Dendritic cell treated with granulocyte-macrophage colony-stimulating factor and Interleukin-4, amounts not matched to agents 40 ng/mL and 50 ng/mL, for 4 days (primary cell): ENCODE measurements around the gene OR10G2.

ENCODE experiments used
- H3K27ac Mint-ChIP-seq: one replicate; pipeline ENCODE4 v1.8.0; 2022; ENCODE audit warnings: mild to moderate bottlenecking, mixed read lengths
- H3K27me3 Mint-ChIP-seq: one replicate; pipeline ENCODE4 v1.8.0; 2022; ENCODE audit warnings: mild to moderate bottlenecking, mixed read lengths
- H3K36me3 Mint-ChIP-seq: one replicate; pipeline ENCODE4 v1.8.0; 2022; ENCODE audit warnings: low read depth, mixed read lengths
- H3K4me1 Mint-ChIP-seq: one replicate; pipeline ENCODE4 v1.8.0; 2022; ENCODE audit warnings: low read depth, mixed read lengths
- H3K4me3 Mint-ChIP-seq: one replicate; pipeline ENCODE4 v1.8.0; 2022; ENCODE audit warnings: mild to moderate bottlenecking, moderate library complexity, mixed read lengths
- H3K9me3 Mint-ChIP-seq: one replicate; pipeline ENCODE4 v1.8.0; 2022; ENCODE audit warnings: mixed read lengths
- intact Hi-C: fragments of 100-400 bp; cut with micrococcal nuclease; formaldehyde crosslinking; loops from one replicate; pipeline ENCODE4 v1.15.0; 2022

Gene OR10G2

GRCh38 chr14:21634840-21635239, at the start of gene OR10G2:
Gene OR10G2 (minus strand): TSS chr14:21634940. CDS start chr14:21634842, 98 bp downstream.
- Mint-ChIP-seq H3K27ac (no peak within 1 kb of the TSS), H3K9me3 (no peaks in the 10 kb centered on the region)
- intact Hi-C loops, result no loop called here

GRCh38 chr14:21680072-21680471, 45.3 kb upstream of the OR10G2 start:
- intact Hi-C loops, result no loop called here
- Mint-ChIP-seq H3K9me3 (peaks cover 10% of the 10 kb centered on the region), H3K36me3 (no peaks in the 10 kb centered on the region), H3K27me3 (peaks cover 5% of the 10 kb centered on the region), H3K4me3 (no peak overlapping the region), H3K4me1 (no peaks in the 10 kb centered on the region), H3K27ac (no peak overlapping the region)

More at GRCh38 chr14:21634840-21635239, at the start of gene OR10G2:
- Mint-ChIP-seq H3K27me3 (no peaks in the 10 kb centered on the region), H3K4me1 (no peaks in the 10 kb centered on the region), H3K36me3 (no peaks in the 10 kb centered on the region), H3K4me3 (no peak within 1 kb of the TSS)

- H3K27me3 Mint-ChIP-seq, result peaks cover 6% of the 10 kb centered on the region
- no peaks in the 10 kb centered on the region for H3K4me1 Mint-ChIP-seq
- H3K9me3 Mint-ChIP-seq, result peaks cover 15% of the 10 kb centered on the region
- intact Hi-C loops, result no loop called here
- H3K4me3 Mint-ChIP-seq, result no peak overlapping the region
- no peak overlapping the region for H3K27ac Mint-ChIP-seq
- H3K36me3 Mint-ChIP-seq, result no peaks in the 10 kb centered on the region
Observed at GRCh38 chr14:21675566-21675965, 40.8 kb upstream of the OR10G2 start.

GRCh38 chr14:21673718-21674117, 39.0 kb upstream of the OR10G2 start, which contains the start of gene OR4E1:
Gene OR4E1 (minus strand): TSS chr14:21673818. CDS start chr14:21670935, 2,883 bp downstream.
- Mint-ChIP-seq H3K27ac (no peak within 1 kb of the TSS), H3K27me3 (peaks cover 8% of the 10 kb centered on the region), H3K36me3 (no peaks in the 10 kb centered on the region), H3K4me3 (no peak within 1 kb of the TSS), H3K9me3 (peaks cover 15% of the 10 kb centered on the region), H3K4me1 (no peaks in the 10 kb centered on the region)
- intact Hi-C loops, result no loop called here

- H3K27me3 Mint-ChIP-seq, result peaks cover 5% of the 10 kb centered on the region
- H3K27ac Mint-ChIP-seq, result no peak overlapping the region
- intact Hi-C loops, result no loop called here
- no peaks in the 10 kb centered on the region for H3K4me1 Mint-ChIP-seq
- peaks cover 15% of the 10 kb centered on the region for H3K9me3 Mint-ChIP-seq
- no peaks in the 10 kb centered on the region for H3K36me3 Mint-ChIP-seq
- no peak overlapping the region for H3K4me3 Mint-ChIP-seq
Observed at GRCh38 chr14:21672116-21672515, 37.4 kb upstream of the OR10G2 start.

GRCh38 chr14:21671371-21671770, 36.6 kb upstream of the OR10G2 start:
- peaks cover 5% of the 10 kb centered on the region for H3K27me3 Mint-ChIP-seq
- H3K27ac Mint-ChIP-seq, result no peak overlapping the region

GRCh38 chr14:21669284-21669683, 34.5 kb upstream of the OR10G2 start:
- H3K27ac Mint-ChIP-seq, result no peak overlapping the region
- H3K9me3 Mint-ChIP-seq, result no peaks in the 10 kb centered on the region
- H3K4me1 Mint-ChIP-seq, result no peaks in the 10 kb centered on the region
- intact Hi-C loops, result no loop called here
- H3K27me3 Mint-ChIP-seq, result peaks cover 5% of the 10 kb centered on the region
- H3K36me3 Mint-ChIP-seq, result no peaks in the 10 kb centered on the region
- no peak overlapping the region for H3K4me3 Mint-ChIP-seq

More at GRCh38 chr14:21671371-21671770, 36.6 kb upstream of the OR10G2 start:
- H3K9me3 Mint-ChIP-seq, result peaks cover 15% of the 10 kb centered on the region
- intact Hi-C loops, result no loop called here
- H3K4me3 Mint-ChIP-seq, result no peak overlapping the region
- no peaks in the 10 kb centered on the region for H3K36me3 Mint-ChIP-seq
- no peaks in the 10 kb centered on the region for H3K4me1 Mint-ChIP-seq

GRCh38 chr14:21668377-21668776, 33.6 kb upstream of the OR10G2 start:
- no peaks in the 10 kb centered on the region for H3K9me3 Mint-ChIP-seq
- H3K4me3 Mint-ChIP-seq, result no peak overlapping the region
- no peaks in the 10 kb centered on the region for H3K36me3 Mint-ChIP-seq
- intact Hi-C loops, result no loop called here
- peaks cover 5% of the 10 kb centered on the region for H3K27me3 Mint-ChIP-seq
- no peaks in the 10 kb centered on the region for H3K4me1 Mint-ChIP-seq
- H3K27ac Mint-ChIP-seq, result no peak overlapping the region

GRCh38 chr14:21656980-21657379, 22.2 kb upstream of the OR10G2 start:
- Mint-ChIP-seq H3K27me3 (peaks cover 5% of the 10 kb centered on the region), H3K4me1 (no peaks in the 10 kb centered on the region), H3K4me3 (no peak overlapping the region), H3K27ac (no peak overlapping the region), H3K9me3 (no peaks in the 10 kb centered on the region), H3K36me3 (no peaks in the 10 kb centered on the region)
- intact Hi-C loops, result no loop called here

- H3K27ac Mint-ChIP-seq, result no peak overlapping the region
- H3K27me3 Mint-ChIP-seq, result peaks cover 3% of the 10 kb centered on the region
Observed at GRCh38 chr14:21654215-21654614, 19.5 kb upstream of the OR10G2 start.

GRCh38 chr14:21653331-21653885, 18.7 kb upstream of the OR10G2 start, which contains the start of gene OR4E2:
Gene OR4E2 (plus strand): TSS chr14:21653835. CDS start chr14:21665083, 11,248 bp downstream.
- Mint-ChIP-seq H3K36me3 (no peaks in the 10 kb centered on the region), H3K27ac (no peak within 1 kb of the TSS), H3K4me1 (no peaks in the 10 kb centered on the region), H3K4me3 (no peak within 1 kb of the TSS), H3K9me3 (no peaks in the 10 kb centered on the region), H3K27me3 (peaks cover 2% of the 10 kb centered on the region)
- intact Hi-C loops, result no loop called here

More at GRCh38 chr14:21654215-21654614, 19.5 kb upstream of the OR10G2 start:
- Mint-ChIP-seq H3K9me3 (no peaks in the 10 kb centered on the region), H3K36me3 (no peaks in the 10 kb centered on the region), H3K4me3 (no peak overlapping the region), H3K4me1 (no peaks in the 10 kb centered on the region)
- intact Hi-C loops, result no loop called here

GRCh38 chr14:21652209-21652808, 17.6 kb upstream of the OR10G2 start:
- Mint-ChIP-seq H3K9me3 (no peaks in the 10 kb centered on the region), H3K4me3 (no peak overlapping the region), H3K27me3 (peaks cover 1% of the 10 kb centered on the region), H3K4me1 (no peaks in the 10 kb centered on the region), H3K36me3 (no peaks in the 10 kb centered on the region), H3K27ac (no peak overlapping the region)
- intact Hi-C loops, result no loop called here

- intact Hi-C loops, result no loop called here
- Mint-ChIP-seq H3K27me3 (peaks cover 1% of the 10 kb centered on the region), H3K4me1 (no peaks in the 10 kb centered on the region), H3K27ac (no peak overlapping the region), H3K9me3 (no peaks in the 10 kb centered on the region), H3K36me3 (no peaks in the 10 kb centered on the region), H3K4me3 (no peak overlapping the region)
Observed at GRCh38 chr14:21647380-21647779, 12.6 kb upstream of the OR10G2 start.

GRCh38 chr14:21643407-21643806, 8.7 kb upstream of the OR10G2 start:
- Mint-ChIP-seq H3K4me3 (no peak overlapping the region), H3K27ac (no peak overlapping the region), H3K9me3 (no peaks in the 10 kb centered on the region), H3K27me3 (peaks cover 1% of the 10 kb centered on the region), H3K36me3 (no peaks in the 10 kb centered on the region), H3K4me1 (no peaks in the 10 kb centered on the region)
- intact Hi-C loops, result no loop called here

- peaks cover 1% of the 10 kb centered on the region for H3K27me3 Mint-ChIP-seq
- H3K4me1 Mint-ChIP-seq, result no peaks in the 10 kb centered on the region
- no peak overlapping the region for H3K27ac Mint-ChIP-seq
- no peaks in the 10 kb centered on the region for H3K36me3 Mint-ChIP-seq
- intact Hi-C loops, result no loop called here
- H3K9me3 Mint-ChIP-seq, result no peaks in the 10 kb centered on the region
- no peak overlapping the region for H3K4me3 Mint-ChIP-seq
Observed at GRCh38 chr14:21642683-21643082, 7.9 kb upstream of the OR10G2 start.
